Peyer's patch (tissue), 4 donors: Measurements from ENCODE around the gene TRPC4.
"Not testable (repeated sequence)": the region's sequence is repeated elsewhere in the genome, so short reads cannot be mapped to it uniquely, and the experiment has no call there.

Experiments
- POLR2A ChIP-seq, 2 donors: fragments of 450-650 bp; IDR thresholded peaks; one replicate each; pipeline ENCODE4 v1.5.1; 2017; ENCODE audit warnings: antibody characterized with exemption in 2 of 2, mild to moderate bottlenecking in 2 of 2, moderate library complexity in 2 of 2
- TF ChIP-seq, protein P1 (sequence below), 6 experiments: fragments of 450-650 bp in 4 of 6; fragments of 200-600 bp in 2 of 6; sonication (generic) in 1 of 6; IDR thresholded peaks; one replicate each; pipeline ENCODE4 v1.5.1; 2017 to 2019; ENCODE audit warnings: antibody characterized with exemption in 6 of 6, mild to moderate bottlenecking in 3 of 6, moderate library complexity in 1 of 6

DNA sequence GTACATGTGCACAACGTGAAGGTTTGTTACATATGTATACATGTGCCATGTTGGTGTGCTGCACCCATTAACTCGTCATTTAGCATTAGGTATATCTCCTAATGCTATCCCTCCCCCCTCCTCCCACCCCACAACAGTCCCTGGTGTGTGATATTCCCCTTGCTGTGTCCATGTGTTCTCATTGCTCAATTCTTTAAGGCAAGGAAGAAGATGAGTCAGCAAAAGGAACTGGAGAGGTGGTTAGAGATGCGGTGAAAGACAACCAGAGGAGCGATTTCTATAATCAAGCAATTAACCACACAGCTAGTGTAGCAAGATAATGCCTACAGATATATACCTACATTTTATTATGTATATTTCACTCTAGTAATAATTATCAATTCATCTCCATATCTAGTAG lies 280.2 kb downstream of the TRPC4 start:
- TF ChIP-seq, protein P1, sequence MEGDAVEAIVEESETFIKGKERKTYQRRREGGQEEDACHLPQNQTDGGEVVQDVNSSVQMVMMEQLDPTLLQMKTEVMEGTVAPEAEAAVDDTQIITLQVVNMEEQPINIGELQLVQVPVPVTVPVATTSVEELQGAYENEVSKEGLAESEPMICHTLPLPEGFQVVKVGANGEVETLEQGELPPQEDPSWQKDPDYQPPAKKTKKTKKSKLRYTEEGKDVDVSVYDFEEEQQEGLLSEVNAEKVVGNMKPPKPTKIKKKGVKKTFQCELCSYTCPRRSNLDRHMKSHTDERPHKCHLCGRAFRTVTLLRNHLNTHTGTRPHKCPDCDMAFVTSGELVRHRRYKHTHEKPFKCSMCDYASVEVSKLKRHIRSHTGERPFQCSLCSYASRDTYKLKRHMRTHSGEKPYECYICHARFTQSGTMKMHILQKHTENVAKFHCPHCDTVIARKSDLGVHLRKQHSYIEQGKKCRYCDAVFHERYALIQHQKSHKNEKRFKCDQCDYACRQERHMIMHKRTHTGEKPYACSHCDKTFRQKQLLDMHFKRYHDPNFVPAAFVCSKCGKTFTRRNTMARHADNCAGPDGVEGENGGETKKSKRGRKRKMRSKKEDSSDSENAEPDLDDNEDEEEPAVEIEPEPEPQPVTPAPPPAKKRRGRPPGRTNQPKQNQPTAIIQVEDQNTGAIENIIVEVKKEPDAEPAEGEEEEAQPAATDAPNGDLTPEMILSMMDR (IDR thresholded peaks at IDR 0.05): not testable (repeated sequence)
- not testable (repeated sequence) for TF ChIP-seq POLR2A (IDR thresholded peaks at IDR 0.05)
